Activated CD4-positive, alpha-beta T cell treated with anti-CD3 and anti-CD28 coated beads, Interleukin-2, amount 10 ng/mL, durations not matched to agents 24 days and 14 days (primary cell): ENCODE data around the gene FAM89B. TPM values are rescaled to one million over a fixed set of nuclear protein-coding genes. Genes with fewer than 3 reads are reported as not detected.

Experiments used
- DNase-seq: peaks from one replicate; pipeline ENCODE4 v3.0.0; 2022
- H3K27ac Mint-ChIP-seq: one replicate; pipeline ENCODE4 v1.8.0; 2022; ENCODE audit warnings: mild to moderate bottlenecking, mixed read lengths
- H3K27me3 Mint-ChIP-seq: one replicate; pipeline ENCODE4 v1.8.0; 2022; ENCODE audit warnings: mixed read lengths
- H3K36me3 Mint-ChIP-seq: one replicate; pipeline ENCODE4 v1.8.0; 2022; ENCODE audit warnings: low read depth, mild to moderate bottlenecking, mixed read lengths
- H3K4me1 Mint-ChIP-seq: one replicate; pipeline ENCODE4 v1.8.0; 2021; ENCODE audit warnings: mixed read lengths
- H3K4me3 Mint-ChIP-seq: one replicate; pipeline ENCODE4 v1.8.0; 2022; ENCODE audit warnings: mild to moderate bottlenecking, moderate library complexity, mixed read lengths
- H3K9me3 Mint-ChIP-seq: one replicate; pipeline ENCODE4 v1.8.0; 2021; ENCODE audit warnings: mixed read lengths
- intact Hi-C: fragments of 100-400 bp; cut with micrococcal nuclease; formaldehyde crosslinking; loops from one replicate; pipeline ENCODE4 v1.15.1; 2023
- total RNA-seq: library from RNA; stranded (reverse); gene quantifications from 2 replicates; pipeline ENCODE4 v1.2.3, GENCODE V29; 2022

FAM89B gene
- total RNA-seq, 1 donor from 2014 or later = 42.4 TPM

DNA sequence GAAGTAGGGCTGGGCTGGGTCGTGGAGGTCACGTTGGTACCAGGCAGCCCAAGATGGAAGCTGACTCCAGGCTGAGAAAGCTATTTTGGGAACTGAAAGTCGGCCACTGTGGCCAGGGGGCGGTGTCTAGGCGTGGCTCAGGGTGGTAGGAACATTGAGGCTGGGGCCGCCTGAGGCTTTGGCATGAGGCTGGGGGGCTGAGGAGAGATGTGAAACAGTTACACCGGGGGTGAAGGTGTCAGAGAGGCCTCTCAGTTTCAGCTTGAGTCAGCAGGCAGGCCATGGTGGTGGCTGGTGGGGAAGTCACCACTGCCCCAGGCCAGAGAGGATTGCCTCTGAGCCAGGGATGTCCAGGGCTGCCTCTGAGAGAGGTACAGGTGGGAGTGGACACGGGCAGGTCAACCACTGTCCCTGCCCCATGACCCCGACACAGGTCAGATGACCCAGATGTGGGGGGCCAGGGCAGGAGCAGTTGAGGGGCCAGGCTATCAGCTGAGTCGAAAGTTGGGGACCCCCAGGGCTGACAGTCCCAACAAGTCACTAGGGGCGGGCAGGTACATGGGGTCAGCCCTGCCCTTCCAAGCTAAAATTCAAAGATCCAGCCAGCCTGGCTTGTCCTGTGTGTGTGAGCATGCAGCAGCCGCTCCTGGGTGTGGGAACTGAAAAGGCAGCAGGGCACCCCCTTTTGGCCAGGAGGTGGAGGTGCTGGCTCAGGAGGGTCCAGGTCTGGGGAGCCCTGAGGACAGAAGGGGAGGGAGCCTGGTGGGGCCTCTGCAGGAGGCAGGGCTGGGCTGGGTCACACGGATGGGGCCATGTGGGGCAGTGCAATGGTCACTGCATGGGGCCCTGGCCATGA, 16.1 kb downstream of the FAM89B start:
- H3K4me1 Mint-ChIP-seq = peaks cover 36% of the 10 kb centered on the region
- peak overlapping the region; percentile 81 for H3K4me3 Mint-ChIP-seq
- intact Hi-C loops = loop anchor here (1.0 to 2.0 kb wide), 3 partner anchors 14 to 48 kb away; partner anchors contain the start of genes MAP3K11 and PCNX3

DNA sequence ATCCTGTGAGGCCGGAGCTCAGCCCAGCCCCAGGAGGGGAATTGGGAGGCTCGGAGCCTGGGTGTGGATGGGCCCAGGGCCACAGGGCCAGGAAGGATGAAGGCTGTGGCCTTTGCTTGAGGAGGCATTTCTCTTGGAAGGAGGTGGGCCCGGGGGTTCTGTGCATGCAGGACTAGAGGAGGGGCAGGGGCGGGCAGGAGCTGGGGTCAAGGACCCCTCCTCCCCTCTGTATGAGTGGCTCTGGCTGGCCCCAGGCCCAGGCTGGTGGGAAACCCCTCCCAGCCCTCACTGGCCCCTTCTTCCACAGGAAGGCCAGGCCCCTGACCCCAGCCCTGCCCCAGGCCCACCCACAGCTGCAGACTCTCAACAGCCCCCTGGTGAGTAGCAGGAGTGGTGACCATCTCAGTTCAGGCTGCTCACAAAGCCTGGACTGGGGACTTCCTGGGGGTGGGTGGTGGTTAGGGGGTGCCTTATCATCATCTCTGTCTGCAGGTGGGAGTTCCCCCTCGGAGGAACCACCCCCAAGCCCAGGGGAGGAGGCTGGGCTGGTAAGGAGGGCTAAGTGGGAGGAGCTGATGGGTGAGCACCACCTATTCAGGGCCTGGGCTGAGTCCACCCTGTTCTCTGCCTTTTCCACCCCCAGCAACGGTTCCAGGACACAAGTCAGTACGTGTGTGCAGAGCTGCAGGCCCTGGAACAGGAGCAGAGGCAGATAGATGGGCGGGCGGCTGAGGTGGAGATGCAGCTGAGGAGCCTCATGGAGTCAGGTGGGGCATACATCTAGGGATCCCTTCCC, 17.3 kb downstream of the FAM89B start:
- DNase-seq = peak; percentile 74
- peaks cover 46% of the 10 kb centered on the region for H3K36me3 Mint-ChIP-seq
- H3K27me3 Mint-ChIP-seq = no peaks in the 10 kb centered on the region
- H3K4me3 Mint-ChIP-seq = no peak overlapping the region
- H3K9me3 Mint-ChIP-seq = no peaks in the 10 kb centered on the region
- intact Hi-C loops = loop anchor here (2.0 kb wide), 1 partner anchor 25 kb away; the partner anchor contains the start of genes MAP3K11 and PCNX3
- peaks cover 36% of the 10 kb centered on the region for H3K4me1 Mint-ChIP-seq
- peak overlapping the region; percentile 93 for H3K27ac Mint-ChIP-seq

More for the DNA sequence above, 16.1 kb downstream of the FAM89B start:
- H3K9me3 Mint-ChIP-seq = no peaks in the 10 kb centered on the region
- H3K27me3 Mint-ChIP-seq = no peaks in the 10 kb centered on the region
- H3K27ac Mint-ChIP-seq = peak overlapping the region; percentile 93
- H3K36me3 Mint-ChIP-seq = peaks cover 53% of the 10 kb centered on the region
- DNase-seq = peak; percentile 92

DNA sequence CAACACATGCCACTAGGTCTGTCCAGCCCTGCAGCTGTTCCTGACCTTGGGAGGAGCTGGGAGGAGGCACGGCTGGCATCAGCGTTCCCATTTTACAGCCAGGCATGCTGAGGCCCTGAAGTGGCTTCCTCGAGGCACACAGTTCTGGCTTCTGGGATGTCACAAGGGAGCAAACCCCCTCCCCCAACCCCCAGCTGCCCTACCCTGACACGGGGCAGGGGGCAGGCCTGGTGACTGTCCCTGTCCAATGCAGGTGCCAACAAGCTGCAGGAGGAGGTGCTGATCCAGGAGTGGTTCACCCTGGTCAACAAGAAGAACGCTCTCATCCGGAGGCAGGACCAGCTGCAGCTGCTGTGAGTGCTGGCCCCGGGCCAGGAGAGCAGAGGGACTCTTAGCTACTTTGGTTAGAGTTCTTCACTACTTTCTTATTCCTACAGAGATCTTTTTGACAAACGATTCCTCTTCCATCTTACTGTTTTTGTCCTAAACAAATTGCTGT, 18.0 kb downstream of the FAM89B start:
- Mint-ChIP-seq H3K4me1 (peaks cover 39% of the 10 kb centered on the region), H3K4me3 (no peak overlapping the region)

DNA sequence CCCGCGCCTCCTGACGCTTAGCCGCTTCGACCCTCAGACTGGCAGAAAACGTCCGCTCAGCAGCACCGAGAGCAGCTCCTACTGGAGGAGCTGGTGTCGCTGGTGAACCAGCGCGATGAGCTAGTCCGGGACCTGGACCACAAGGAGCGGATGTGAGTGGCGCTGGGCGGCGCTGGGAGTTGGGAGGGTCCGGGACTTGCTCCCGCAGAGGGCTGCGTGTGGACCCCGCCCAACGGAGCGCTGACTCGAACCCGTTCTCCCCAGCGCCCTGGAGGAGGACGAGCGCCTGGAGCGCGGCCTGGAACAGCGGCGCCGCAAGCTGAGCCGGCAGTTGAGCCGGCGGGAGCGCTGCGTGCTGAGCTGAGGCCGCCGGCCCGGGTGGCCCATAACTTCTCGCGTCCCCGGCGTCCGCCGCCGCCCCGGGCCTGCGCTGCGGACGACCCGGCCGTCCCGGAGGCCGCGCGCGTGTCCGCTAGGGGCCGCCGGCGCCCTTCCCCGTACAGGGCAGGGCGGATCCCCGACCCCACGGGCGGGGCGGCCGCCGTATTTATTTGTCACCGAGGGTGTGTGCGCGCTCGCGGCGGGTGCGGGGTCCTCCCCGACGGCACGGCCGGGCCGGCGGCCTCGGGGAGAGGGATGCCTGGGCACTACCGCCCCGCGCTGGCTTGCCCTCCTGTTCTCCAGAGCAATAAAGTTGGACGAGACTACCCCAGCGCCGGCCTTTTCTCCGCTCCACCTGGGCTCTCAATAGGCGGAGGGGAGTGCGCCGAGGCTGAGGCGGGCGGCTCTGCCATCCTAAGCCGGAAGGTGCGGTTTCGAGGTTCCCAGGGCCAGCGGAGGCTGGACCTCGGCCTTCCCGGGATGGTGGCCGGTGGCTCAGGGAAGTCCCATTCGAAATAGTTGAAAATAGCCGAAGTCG, 19.9 kb downstream of the FAM89B start:
- no peak for DNase-seq
- Mint-ChIP-seq H3K9me3 (no peaks in the 10 kb centered on the region), H3K27me3 (no peaks in the 10 kb centered on the region), H3K4me3 (no peak overlapping the region), H3K4me1 (peaks cover 34% of the 10 kb centered on the region), H3K36me3 (peaks cover 40% of the 10 kb centered on the region), H3K27ac (no peak overlapping the region)
- intact Hi-C loops = no loop called here

More for the DNA sequence above, 18.0 kb downstream of the FAM89B start:
- H3K9me3 Mint-ChIP-seq = no peaks in the 10 kb centered on the region
- peak overlapping the region; percentile 55 for H3K27ac Mint-ChIP-seq
- intact Hi-C loops = no loop called here
- no peaks in the 10 kb centered on the region for H3K27me3 Mint-ChIP-seq
- peaks cover 46% of the 10 kb centered on the region for H3K36me3 Mint-ChIP-seq
- DNase-seq = no peak

DNA sequence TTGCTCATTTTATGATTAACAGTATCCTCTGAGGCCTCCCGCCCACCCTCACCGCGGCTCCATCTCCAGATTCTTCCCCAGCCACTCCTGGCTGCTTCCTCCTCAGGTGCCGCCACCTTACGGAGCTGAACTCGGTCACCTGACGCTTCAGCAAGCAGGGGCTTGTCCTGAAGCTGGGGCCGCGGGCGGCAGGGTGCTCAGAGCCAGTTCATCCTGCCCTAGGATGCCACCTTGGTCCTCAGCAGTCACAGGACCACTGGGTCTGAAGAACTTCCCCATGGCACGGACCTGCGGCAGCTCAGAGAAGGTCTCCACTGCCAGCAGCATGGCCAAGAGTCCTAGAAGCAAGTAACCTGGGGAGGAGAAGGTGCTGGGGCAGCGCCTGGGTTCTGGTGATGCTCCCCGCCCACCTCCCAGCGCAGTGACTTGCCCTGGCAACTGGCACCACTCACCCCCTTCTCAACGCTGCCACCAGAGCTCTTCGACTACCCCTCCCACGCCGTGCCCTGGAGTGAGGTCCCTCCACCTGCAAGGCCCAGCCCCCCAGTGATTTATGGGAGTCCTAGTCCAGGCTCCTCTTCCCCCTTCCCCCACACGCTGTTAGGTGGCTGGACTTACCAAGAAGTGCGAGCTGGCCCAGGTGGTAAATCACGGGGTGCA, 20.6 kb downstream of the FAM89B start:
- intact Hi-C loops = no loop called here
- H3K27ac Mint-ChIP-seq = no peak overlapping the region
- H3K4me1 Mint-ChIP-seq = peaks cover 26% of the 10 kb centered on the region
- H3K4me3 Mint-ChIP-seq = no peak overlapping the region
- no peak for DNase-seq
- H3K27me3 Mint-ChIP-seq = no peaks in the 10 kb centered on the region
- peaks cover 41% of the 10 kb centered on the region for H3K36me3 Mint-ChIP-seq
- H3K9me3 Mint-ChIP-seq = no peaks in the 10 kb centered on the region

DNA sequence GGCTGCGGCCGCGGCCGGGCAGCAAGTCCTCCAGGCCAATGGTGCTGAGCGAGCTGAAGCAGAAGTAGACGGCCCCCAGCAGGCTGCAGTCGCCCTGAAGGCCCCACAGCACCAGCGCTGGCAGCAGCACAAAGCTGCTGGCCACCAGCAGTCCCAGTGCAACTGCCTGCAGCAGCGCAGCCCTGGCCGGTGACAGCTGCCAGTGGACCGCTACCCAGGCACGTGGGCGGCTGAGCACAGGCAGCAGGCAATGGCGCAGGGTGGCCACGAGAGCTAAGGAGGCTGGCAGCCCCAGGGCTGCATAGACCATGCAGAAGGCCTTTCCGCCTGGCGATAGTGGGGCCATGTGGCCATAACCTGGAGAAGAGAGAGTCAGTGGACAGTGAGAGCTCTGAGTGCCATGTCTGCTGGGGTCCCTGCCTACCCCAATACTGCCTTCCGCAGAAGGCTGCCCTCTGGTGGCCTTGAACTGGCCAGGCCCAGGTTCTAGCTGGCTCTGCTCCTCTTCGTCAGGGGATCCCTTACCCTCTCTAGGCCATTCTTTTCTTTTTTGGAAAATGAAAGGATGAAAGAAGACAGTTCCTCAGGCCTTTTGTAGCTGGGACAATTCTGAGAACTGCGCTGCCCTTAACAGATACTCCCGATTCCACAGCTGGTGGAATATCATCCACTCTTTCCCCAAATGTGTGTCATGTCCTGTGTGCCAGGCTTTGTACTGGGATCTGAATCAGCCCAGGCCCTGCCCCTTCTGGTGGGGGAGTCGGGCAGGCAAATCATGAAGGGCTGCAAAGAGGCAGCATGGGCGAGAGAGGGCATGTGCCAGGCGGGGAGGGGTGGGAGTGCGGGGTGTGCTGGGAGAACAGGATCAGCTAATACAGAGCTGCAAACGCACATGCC, 21.4 kb downstream of the FAM89B start:
- DNase-seq = peak; percentile 82
- Mint-ChIP-seq H3K36me3 (peaks cover 35% of the 10 kb centered on the region), H3K4me3 (no peak overlapping the region), H3K4me1 (peaks cover 19% of the 10 kb centered on the region), H3K27ac (peak overlapping the region; percentile 58), H3K9me3 (no peaks in the 10 kb centered on the region), H3K27me3 (no peaks in the 10 kb centered on the region)
- intact Hi-C loops = no loop called here

DNA sequence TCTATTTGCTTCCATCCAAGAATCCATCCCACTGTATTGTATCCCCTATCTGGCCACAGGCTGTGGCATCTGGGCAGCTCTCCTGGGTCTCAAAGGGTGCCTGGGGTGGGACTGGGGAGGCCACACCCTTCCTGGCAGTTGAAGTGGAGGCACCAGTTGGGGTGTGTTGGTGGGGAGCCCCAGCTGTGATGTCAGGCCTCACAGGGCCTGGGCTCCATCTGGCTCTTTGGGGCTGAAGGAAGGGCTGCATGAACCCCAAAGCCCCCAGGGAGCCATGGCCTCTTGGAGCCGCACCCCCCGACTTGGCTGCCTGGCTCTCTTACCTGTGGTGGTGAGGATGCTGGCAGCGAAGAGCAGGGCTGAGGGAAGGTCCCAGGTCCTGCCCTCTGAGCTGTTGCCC, 22.8 kb downstream of the FAM89B start:
- H3K27ac Mint-ChIP-seq = peak overlapping the region; percentile 52
- no peaks in the 10 kb centered on the region for H3K9me3 Mint-ChIP-seq
- no peak for DNase-seq
- no peaks in the 10 kb centered on the region for H3K27me3 Mint-ChIP-seq
- H3K4me1 Mint-ChIP-seq = peaks cover 13% of the 10 kb centered on the region
- intact Hi-C loops = no loop called here
- H3K36me3 Mint-ChIP-seq = peaks cover 32% of the 10 kb centered on the region
- H3K4me3 Mint-ChIP-seq = no peak overlapping the region

DNA sequence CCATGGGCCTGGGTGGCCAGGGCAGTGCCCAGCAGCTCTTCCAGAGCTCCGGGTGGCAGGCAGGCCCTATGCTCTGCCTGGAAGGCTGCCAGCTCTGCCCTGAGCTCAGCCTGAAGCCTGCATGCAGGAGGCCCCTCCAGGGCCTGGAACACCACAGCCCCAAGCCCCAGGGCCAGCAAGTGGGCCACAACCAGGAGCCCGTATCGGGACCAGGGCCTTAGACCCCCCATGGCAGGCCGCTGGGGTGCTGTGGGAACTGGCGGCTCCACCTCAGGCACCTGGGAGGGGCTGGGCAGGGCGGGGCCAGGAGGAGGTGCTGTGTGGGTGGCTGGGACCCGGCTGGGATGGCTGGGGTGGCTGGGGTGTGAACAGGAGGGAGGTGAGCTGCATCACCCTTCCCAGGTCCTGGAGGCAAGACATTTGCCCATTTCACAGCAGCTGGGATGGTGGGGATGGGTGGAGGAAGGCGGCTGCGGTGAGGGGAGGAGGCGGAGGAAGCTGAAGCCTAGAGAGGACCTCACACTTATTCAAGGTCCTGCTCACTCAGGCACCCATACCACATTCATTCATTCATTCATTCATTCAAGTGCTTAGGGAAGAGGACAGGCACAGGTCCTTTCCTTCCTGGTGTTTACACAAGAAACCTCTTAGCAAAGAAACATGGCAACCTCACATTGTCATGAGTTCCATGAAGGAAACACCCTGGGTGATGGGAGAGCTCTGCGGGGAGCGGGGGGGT, 23.4 kb downstream of the FAM89B start, which contains the start of gene KCNK7:
Gene KCNK7, minus strand, starts transcription at position 258 of the 739 bp plus-strand sequence. Its CDS starts 28 bp downstream, at position 230.
- Mint-ChIP-seq H3K27me3 (no peaks in the 10 kb centered on the region), H3K36me3 (peaks cover 28% of the 10 kb centered on the region), H3K9me3 (no peaks in the 10 kb centered on the region), H3K4me1 (peaks cover 13% of the 10 kb centered on the region), H3K4me3 (no peak within 1 kb of the TSS), H3K27ac (peak within 1 kb of the TSS; percentile 74)
- no peak for DNase-seq
- intact Hi-C loops = no loop called here

DNA sequence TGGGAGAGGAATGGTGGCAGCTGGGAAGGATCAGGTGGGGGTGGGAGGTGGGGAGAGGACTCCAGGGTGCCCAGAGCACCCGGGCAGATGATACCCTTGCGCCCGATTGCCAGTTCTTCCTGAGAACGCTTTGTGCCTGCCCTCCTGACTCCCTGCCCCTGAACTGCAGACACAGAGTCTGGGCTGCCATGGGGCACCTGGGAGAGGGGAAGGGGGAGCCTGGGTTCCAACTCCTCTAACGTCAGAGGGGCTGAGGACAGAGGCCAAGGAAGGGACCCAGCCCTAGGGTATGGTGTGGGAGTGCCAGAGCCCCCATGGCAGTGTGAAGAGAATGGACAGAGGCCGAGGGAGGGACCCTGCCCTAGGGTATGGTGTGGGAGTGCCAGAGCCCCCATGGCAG, 24.2 kb downstream of the FAM89B start:
- Mint-ChIP-seq H3K36me3 (peaks cover 29% of the 10 kb centered on the region), H3K9me3 (no peaks in the 10 kb centered on the region), H3K27me3 (no peaks in the 10 kb centered on the region), H3K27ac (peak overlapping the region; percentile 74), H3K4me3 (no peak overlapping the region), H3K4me1 (peaks cover 13% of the 10 kb centered on the region)
- intact Hi-C loops = no loop called here
- DNase-seq = no peak

DNA sequence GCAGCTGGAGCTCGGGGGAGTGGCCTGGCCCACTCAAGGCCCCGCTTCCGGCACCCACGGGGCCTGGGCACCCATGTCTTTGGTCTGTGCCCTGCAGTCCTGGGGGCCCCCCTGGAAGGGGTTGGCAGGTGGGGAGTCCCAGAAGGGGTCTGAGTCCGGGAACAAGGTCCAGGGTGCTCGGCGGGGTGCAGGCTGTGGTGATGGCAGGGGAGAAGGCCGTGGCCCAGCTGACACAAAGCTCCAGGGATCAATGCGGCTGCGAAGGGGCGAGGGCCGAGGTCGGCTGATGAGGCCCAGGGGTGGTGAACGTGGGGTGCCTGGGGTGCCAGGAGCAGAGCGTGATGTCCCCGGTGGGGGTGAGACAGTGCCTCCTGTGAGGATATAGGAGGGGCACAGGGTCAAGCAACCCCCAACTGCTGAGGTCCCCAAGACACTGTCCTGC, 25.9 kb downstream of the FAM89B start:
- intact Hi-C loops = no loop called here

DNA sequence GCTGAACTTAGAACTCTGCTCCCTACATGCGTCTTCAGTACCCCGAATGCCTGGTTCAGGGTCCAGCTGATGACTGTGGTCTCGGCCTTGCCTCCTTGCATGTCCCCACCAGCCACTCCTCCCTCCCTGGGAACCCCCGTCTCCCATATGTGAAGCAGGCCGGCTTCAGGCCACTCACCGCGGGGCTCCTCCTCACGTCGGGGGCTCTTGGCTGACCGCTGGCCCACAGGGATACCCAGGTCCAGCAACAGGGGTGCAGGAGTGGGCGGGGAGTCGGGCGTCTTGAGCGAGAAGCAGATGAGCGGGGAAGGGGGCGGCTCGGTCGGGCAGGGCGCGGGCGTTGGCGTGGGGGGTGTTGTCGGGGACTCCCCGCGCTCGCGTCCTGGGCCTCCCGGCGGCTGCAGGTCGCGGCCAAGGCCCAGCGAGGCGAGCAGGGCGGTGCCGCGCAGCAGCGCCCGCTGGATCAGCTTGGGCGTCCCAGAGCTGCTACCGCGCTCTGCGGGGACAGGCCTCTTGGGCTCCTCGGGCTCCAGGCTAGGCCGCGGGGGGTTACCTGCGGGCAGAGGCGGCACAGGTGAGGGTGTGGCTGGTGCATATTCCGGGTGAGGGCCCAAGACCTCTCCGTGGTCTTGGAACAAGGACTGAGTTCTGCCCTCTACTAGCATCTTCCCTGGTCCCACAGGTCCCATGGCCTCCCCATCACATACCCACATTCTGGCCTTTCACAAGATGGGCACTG, 27.0 kb downstream of the FAM89B start:
- Mint-ChIP-seq H3K4me3 (no peak overlapping the region), H3K4me1 (peaks cover 9% of the 10 kb centered on the region), H3K27ac (no peak overlapping the region), H3K27me3 (no peaks in the 10 kb centered on the region), H3K36me3 (peaks cover 33% of the 10 kb centered on the region), H3K9me3 (no peaks in the 10 kb centered on the region)
- intact Hi-C loops = no loop called here
- DNase-seq = no peak

More for the DNA sequence above, 25.9 kb downstream of the FAM89B start:
- Mint-ChIP-seq H3K27me3 (no peaks in the 10 kb centered on the region), H3K9me3 (no peaks in the 10 kb centered on the region), H3K4me3 (no peak overlapping the region), H3K27ac (no peak overlapping the region), H3K36me3 (peaks cover 30% of the 10 kb centered on the region), H3K4me1 (peaks cover 11% of the 10 kb centered on the region)
- no peak for DNase-seq
